Left hindlimb (tissue), 1 donor: Measurements from ENCODE around the gene TDRD9.

Source experiments
- DNase-seq: peaks from one replicate; pipeline ENCODE4 v3.0.0-alpha.2; 2018

Gene TDRD9

DNA sequence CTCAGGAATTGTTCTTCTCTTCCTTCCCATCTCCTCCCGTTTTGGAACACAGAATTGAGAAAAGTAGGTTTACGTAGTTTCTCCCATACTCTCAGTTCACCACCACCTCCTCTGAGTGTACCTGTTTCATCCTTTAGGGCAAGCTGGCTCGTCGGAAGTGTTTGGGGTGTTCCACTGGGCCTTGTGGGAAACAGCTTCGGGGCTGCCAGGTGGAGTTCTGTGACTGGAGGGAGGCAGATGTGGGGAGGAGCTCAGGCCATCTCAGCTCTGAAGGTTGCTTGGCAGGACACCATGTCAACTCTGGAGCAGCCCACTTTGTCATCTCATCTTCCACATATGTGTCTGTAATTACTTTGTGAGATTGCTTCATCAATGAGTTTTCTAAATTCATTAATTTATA, 67.6 kb downstream of the TDRD9 start:
- DNase-seq = no peak

DNA sequence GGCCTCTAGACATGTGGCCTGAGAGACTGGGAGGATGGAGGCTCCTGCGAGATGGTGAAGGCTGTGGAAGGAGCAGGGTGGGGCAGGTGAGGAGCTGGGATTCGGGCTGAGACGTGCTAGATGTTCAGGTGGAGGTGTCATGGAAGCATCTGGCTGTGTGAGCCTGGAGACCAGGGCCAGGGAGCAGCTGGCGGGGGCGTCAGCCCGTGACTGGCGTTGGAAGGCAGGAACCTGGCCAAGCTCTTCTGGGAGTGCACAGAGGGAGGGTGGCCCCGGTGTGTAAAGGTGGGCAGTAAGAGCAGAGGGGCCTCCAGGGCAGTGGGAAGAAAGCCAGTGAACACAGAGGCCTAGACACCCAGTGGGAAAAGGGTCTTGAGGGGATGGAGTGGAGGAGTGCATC, 69.1 kb downstream of the TDRD9 start:
- DNase-seq = no peak

DNA sequence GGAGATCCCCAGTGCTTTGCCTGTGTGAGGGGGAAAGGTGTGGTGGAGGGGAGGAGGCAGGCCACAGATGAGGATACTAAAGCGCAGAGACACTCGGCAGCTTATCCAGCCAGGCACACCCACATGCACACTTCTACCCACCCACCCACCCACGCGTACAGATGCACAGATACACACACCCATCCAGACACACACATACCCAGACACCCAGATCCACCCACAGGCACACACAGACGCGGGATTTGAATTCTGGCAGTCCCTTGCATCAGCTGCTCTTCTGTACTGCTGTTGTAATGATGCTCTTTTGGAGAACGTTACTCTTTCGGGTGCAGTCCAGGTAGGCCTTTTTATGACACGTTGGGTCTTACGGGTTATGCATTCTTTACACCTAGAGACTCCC, 69.8 kb downstream of the TDRD9 start:
- DNase-seq = no peak

DNA sequence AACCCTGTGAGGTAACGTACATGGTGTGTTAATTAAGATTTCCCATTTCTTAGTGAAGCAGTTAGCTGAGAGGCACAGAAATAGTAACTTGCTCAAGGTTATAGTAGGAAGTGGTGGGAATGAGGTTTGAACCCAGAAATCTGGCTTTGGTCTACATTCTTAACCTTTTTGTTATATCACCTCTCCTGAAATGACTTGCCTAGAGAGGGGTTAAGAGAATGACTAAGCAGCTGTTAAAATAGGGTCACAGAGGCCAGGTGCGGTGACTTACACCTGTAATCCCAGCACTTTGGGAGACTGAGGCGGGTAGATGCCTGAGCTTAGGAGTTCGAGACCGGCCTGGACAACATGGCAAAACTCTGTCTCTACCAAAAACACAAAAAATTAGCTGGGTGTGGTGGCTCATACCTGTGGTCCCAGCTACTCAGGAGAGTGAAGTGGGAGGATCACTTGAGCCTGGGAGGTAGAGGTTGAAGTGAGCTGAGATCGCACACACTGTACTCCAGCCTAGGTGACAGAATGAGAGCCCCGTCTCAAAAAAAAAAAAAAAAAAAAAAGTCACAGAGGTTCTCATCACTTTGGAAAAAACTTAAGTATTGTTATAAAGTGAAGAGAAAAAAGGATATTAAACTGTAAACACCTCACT, 71.7 kb downstream of the TDRD9 start:
- no peak for DNase-seq

DNA sequence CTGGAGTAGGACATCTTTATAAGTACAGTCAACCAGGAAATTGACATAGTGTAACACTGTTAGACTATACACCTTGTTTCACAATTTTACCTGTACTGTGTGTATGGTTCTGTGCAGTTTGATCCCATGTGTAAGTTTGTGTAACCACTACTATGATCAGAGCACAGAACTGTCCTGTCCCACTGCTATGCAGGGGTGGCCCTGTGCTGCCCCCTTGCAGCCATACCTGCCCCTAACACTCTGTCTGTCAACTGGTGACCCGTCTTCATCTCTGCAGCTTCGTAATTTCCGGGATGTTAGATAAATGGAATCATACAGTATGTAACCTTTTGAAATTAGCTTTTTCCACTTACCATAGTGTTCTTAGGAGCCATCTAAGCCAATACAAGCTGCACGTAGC, 72.7 kb downstream of the TDRD9 start:
- no peak for DNase-seq

DNA sequence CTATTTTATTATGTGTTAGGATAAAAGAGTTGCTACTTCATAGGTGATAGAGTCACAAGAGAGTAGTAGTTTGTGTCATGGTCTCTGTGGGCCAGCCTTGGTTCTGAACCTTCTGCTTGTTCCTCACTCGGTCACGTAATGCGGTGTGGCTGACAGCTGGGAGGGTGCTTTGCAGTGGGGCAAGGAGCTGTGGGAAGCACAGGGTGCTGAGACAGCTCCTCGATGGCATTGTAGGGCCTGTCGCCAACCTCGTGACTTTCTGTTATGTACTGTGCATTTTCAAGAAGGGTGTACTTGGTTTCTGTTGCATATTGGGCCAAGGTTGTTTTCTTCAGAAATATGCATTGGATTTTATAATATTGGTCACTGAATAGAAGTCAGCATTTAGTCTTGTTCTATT, 75.4 kb downstream of the TDRD9 start:
- DNase-seq = no peak

DNA sequence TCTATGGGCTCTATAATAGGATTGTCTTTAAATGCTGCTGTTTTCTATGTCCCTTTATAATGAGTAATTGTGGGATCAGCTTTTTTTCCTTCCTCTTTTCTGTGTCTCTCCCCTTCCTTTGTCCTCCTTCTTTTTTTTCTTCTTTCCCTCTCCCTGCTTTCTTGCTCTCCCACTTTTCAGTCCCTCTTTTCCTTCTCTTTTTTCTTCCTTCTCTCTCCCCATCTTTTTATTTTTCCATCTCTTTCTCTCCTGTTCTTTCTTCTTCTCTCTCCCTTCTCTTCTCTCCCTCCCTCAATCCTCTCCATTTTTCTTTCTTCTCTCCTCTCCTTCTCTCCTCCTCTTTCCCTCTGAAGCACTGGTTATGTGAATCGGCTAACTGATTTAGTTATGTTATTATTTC, 76.6 kb downstream of the TDRD9 start:
- DNase-seq = no peak

DNA sequence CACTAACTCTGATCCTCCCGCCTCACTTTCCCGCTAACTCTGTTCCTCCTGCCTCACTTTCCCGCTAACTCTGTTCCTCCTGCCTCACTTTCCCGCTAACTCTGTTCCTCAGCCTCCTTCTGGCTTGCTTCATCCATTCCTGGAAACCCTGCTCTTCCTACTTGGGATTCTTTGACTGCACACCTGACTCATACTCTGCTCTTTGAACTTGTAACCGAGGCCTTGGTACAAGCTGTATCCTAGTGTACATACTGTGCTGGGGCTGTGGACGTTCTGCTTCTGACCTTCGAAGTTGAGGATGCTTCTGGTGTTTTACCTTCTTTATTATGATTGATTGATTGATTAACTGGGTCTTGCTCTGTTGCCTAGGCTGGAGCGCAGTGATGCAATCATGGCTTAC, 77.2 kb downstream of the TDRD9 start:
- DNase-seq = no peak

DNA sequence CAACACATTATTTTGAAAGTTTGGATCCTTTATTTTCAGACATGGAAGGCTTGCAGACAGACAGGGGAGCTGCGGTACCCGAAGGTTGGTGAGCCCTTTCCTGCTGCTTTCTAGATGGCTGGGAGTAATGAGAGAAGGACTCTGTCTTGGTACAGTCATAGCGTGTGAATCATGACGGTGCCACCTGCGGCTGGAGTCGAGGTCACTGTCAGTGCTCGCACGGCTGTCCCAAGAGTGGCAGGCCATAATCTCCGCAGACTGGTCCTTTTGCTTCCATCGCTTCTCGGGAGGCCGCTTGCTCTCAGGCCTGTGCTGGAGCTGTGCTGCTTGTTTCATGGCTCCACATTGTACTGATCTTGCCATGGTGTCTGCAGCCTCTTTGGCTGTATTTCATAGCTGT, 78.9 kb downstream of the TDRD9 start:
- DNase-seq = no peak

DNA sequence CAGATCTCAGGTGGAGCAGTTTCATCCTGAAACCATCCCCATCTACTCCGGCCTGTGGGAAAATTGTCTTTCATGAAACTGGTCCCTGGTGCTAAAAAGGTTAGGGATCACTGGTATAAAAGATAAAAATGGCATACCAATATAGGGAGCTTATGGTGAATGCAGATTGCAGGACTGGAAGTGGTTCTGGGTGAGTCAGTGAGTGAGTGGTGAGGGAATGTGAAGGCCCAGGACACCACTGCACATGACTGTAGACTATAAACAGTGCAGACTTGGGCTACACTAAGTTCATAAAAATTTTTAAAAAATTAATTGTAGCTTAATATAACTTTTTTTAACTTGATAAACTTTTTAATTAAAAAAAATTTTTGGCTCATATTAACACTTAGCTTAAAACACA, 81.0 kb downstream of the TDRD9 start:
- no peak for DNase-seq

DNA sequence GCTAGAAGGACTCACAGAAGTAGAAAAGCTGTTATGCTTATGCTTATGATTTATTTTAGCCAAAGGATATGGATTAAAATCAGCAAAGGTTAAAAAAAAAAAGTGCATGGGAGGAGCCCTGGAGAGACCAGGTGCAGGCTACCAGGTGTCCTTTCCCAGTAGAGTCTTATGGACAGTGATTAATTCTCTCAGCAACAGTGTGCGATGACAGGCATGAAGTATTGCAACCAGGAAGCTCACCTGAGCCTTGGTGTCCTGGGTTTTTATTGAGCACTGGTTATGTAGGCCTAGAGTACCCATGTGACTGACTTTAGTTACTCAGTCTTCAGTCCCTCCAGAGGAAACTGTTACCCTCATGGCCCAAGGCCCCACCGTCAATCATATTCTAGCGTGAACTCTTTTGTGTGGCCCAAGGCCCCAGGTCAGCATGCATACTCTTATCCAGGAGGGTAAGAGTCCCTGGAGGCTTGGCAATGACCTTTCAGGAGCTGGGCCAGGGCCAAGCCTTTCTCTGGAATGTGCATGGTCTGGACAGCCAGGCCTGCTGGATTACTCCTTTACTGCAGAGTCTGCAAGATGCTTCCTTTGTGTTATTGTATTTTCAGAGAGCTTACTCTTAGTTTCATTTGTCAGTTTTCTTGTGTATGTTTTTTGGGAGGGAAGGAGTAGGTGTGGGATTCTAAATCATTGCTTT, 83.7 kb downstream of the TDRD9 start:
- no peak for DNase-seq

DNA sequence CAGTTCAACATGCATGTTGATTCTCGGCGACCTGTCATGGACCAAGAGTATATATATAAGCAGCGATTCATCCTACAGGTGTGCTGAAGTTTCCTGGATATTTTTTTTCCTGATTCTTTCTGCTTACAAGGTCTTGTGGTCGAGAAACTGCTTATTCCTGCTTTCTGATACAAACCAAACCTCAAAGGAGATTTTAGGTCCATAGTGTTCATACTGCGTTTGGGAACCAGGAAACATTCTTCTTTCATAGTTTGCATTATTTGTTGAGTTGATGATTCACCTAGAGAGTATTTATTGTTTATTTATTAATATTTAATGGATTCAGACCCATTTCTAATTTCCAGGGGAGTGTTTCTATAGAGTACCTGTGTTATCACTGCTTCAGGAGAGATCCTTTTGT, 86.5 kb downstream of the TDRD9 start:
- DNase-seq = no peak

DNA sequence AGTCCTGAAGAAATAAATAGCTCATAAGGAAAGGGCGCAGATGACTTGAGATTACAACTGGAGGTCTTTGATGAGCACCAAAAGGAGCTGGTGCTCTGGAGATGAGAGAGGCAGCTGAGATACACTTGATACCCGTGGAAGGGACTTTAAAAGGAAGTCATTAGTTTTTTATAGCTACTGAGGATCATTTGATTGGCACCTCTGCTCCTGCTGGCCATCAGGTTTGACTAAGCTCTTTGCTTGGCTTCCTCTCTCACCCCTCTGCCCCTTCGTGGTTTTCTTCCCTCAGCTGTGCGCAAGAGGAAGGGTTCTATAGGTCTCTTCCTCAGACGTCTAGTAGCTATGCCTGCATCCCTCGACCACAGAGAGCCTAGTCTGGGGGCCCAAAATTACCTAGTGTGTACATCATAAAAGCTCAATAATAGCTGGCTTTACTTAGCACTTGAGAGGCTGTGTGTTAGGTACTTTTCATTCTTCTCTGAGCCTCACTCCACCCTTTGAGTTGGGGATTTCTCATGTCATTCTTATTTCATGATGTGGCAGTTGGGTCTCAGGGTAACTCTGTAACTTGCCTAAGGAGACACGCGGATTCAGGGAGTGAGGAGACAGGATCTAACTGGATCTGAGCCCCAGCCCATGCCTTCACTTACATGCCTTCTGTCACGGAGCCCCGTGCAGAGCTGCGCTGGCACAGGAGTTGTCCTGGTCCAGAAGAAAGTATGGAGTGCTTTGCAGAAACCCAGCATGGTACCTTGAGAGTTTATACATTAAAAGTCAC, 88.8 kb downstream of the TDRD9 start:
- DNase-seq = no peak

DNA sequence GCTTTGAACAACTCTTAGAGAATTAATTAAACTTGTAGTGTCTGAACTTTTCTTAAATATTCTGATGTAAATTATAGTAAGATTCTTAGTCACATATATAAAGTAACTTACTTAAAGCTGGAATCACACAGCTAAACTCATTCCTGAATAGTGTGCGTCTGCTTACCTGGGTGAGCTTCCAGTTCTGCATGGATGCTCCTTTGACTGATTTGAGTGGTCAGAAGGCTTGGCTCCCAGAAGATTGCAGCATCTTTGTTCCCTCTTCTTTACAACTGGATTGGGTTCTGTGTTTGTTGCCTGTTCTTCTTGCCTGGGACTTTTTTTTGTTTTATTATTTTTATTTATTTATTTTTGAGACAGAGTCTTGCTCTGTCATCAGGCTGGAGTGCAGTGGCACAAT, 90.8 kb downstream of the TDRD9 start:
- no peak for DNase-seq

DNA sequence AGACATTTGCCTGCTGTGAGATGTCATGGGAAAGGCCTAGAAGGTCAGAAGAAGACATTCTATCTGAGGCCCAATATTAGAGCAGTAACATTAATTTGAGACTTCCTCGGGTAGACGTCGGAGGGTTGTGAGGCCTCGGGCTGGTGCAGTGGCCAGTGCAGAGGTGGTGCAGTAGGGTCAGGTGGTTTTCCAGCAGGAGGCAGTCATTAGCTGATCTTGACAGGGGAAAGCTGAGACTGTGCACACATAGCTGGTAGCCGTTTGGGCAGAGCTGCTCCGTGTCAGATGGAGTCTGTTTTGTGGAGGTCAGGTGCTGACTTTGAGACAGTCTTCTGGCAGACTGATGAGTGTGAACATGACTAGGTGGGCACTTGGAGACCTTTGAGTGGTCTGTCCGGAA, 91.5 kb downstream of the TDRD9 start:
- DNase-seq = no peak

DNA sequence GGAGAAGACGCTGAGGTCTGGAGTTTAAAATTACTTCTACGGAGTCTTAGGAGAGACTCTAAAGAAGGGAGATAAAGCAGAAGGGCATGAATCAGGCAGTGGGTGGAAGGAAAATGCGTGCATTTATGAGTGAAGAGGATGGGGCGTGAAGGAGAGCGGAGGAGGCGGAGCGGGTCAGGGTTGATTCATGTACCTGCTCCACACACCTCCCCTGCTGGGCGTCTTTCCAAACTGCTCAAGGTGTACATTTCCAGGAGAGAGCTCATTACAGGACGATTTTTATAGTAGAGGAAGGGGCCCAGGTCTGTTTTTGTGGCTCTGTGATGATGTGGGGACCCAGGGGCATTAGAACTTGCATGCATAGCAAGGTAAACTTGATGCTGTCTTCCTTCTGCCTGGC, 92.2 kb downstream of the TDRD9 start:
- no peak for DNase-seq

DNA sequence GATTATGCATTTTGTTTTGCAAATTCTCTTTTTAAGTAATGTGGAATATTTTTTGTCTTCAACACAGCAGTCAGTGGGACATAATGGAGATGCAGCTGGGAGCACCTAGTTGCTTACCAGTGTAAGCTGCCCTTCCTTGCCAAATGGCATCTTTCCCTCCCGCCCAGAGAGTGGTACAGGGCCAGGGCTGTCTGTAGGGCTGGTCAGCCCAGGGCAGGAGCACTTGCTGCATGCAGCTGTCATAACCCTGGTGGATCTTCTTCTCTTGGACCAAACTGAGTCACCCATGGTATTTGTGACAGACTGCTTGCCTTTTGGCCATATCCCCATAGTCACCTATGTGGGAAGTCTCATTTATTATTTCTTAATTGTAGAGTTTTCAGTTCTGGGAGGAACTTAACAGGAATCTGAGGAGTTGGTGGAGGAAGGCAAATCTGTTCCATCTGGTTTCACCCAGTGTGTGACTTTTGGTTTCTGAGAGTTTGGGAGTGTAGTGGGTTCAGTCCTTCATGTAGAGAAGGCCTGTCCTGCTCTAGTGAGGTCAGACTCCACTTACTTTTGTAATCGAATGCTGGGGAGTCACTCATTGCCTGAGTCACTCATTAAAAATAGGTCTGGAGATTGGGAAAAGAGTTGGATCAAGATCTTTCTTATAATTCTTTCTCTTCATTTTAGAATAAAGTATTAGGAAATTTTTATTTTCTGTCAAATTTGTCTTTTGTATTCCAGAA, 95.2 kb downstream of the TDRD9 start:
- no peak for DNase-seq

DNA sequence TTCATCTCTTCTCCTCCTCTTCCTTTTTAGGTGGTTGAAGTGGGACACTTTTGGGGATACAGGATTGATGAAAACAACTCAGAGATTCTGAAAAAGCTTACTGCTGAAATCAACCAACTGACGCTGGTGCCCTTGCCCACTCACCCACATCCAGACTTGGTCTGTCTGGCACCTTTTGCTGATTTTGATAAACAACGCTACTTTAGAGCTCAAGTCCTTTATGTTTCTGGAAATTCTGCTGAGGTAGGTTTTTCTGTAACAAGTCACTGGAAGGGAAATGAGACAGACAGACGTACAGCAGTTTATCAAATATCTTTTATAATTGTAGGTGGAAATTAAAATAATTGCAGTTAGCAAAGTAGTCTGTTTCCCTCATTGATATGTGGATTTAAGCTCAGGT, 97.3 kb downstream of the TDRD9 start:
- DNase-seq = no peak

DNA sequence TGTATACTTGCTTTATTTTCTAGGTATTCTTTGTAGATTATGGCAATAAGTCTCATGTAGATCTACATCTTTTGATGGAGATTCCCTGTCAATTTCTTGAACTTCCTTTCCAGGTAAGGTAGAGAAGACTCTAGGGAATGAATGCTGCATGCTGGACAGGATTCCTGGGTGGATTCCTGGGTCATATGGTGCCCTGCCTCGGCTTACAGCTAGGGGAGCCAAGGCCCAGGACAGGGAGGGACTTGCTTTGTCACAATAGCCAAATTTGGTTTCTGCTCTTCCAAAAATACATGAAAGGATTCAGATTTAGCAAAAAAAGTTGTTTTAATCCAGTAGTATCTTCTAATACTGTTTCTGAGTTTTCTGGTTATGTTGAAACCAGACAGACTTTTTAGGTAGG, 97.8 kb downstream of the TDRD9 start:
- DNase-seq = no peak

DNA sequence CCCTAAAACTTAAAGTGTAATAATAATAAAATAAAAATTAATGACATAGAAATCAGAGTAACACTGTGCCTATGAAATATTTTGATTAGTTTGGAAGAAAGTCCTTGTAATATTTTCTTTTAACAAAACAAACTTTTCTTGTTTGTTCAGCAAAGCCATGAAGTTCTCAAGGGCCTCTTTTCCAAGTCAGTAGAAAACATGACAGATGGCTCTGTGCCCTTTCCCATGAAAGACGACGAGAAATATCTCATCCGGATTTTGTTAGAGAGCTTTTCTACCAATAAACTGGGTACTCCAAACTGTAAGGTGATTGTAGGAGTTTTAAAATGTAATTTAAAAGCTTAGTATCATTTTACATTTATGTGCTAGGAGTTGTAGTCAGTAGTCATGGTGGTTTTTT, 102.7 kb downstream of the TDRD9 start:
- DNase-seq = no peak

DNA sequence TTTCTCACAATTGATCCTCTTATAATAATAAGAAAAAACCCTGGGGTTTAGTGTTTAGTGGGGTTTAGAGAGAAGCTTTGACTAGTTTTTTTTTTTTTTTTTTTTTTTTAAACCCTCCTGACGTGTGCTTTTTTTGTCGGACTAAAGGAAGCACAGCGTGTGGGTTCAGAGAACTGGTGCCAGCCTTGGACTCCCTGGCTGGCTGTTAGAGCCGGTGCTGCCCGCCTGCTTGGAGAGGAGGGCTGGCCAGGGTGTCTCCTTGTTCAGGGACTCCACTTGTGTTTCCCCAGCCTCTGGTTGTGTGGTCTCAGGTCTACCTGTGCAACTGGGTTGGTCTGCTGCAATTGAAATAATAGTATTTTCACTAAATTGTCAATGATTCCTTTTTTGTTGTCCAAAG, 103.1 kb downstream of the TDRD9 start:
- DNase-seq = no peak

DNA sequence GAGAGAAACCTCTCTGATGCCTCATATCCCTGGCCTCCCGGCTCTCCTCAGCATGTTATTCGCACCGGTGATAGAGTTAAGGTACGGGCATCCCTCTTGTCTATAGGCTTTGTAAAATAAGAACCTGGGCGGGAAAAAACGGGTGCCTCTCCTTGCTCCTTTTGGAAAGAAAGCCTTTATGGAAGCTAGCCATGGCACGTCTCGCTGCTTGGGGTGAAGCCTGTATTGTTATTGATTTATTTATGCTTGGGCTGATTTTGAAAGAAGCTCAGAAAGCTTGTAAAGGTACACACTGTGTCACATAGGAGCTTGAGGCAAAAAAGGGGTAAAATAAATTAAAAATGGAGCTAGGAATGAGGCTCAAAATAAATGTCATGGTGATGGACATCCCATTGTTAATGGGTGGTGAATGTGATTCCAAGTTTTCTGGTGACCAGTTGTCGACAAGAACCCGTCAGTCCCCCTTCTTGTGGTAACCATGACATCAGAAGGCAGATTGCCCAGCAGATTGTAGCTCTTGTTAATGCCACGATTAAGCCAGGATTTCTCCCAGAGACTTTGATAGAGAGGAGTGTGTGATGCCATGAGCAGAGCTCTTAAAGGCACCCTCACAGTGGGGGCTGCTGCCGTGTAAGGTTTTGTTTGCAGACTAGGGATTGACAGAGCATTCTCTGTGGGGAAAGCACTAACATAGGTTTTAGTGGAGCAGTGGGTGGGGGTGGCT, 106.9 kb downstream of the TDRD9 start:
- DNase-seq = no peak

DNA sequence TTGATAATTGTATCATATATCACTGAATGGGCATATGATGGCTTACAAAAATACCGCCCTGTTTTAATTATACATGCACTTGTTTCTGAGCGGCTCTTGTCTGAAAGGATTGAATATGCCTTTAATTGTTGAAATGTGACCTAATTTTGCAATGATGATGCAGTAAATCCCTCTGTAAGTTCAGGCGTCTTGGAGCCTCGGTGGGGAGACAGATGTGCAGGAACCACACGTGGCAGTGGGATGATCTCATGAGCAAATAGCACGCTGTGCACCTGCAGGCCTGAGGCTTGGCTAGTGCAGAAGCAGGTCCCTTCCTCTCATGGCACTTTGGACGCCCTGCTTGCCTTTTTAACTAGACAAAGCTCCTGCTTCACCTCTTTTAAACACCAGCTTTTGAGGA, 108.0 kb downstream of the TDRD9 start:
- no peak for DNase-seq
